ENCODE data around the gene KLHL12. TPM values are rescaled to one million over a fixed set of nuclear protein-coding genes. Genes with fewer than 3 reads are reported as not detected.

The KLHL12 gene
- total RNA-seq, 1 donor from 2014 or later: 15.1 TPM

DNA sequence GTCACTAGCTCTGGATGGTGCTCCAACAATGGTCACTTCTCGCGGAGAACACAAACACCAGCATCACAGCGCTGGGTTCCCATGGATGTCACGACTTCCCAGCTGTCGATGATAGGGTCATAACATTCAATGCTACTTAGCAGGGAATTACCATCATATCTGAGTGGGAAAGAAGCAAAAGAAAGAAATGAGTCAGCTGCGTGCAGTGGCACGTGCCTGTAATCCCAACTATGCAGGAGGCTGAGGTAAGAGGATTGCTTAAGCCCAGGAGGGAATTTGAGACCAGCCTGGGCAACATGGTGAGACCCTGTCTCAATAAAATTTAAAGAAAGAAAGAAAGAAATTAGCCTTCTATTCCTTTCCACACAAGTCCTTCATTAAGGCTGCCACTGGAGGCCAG, 34.5 kb downstream of the KLHL12 start:
- H3K27me3 ChIP-seq (ENCODE audit: control insufficient read depth in 3 of 3, insufficient read depth in 3 of 3, low read length in 3 of 3): no peaks in the 10 kb centered on the region
- H3K4me3 ChIP-seq (ENCODE audit: low read length in 3 of 3): no peak overlapping the region
- H3K27ac ChIP-seq (ENCODE audit: low read depth, low read length): no peak overlapping the region
- H3K36me3 ChIP-seq (ENCODE audit: control insufficient read depth in 3 of 3, insufficient read depth in 3 of 3, low read length in 3 of 3): peaks cover 41 to 61% (median 49%) of the 10 kb centered on the region in 3 donors
- H3K9ac ChIP-seq (ENCODE audit: low read depth in 1 of 3, low read length in 3 of 3): no peak overlapping the region
- H3K9me3 ChIP-seq (ENCODE audit: control insufficient read depth in 3 of 3, low read length in 3 of 3): no peaks in the 10 kb centered on the region
- peaks cover 6 to 9% (median 7%) of the 10 kb centered on the region in 3 donors for H3K4me1 ChIP-seq (ENCODE audit: control insufficient read depth in 3 of 3, insufficient read depth in 3 of 3, low read length in 3 of 3)

DNA sequence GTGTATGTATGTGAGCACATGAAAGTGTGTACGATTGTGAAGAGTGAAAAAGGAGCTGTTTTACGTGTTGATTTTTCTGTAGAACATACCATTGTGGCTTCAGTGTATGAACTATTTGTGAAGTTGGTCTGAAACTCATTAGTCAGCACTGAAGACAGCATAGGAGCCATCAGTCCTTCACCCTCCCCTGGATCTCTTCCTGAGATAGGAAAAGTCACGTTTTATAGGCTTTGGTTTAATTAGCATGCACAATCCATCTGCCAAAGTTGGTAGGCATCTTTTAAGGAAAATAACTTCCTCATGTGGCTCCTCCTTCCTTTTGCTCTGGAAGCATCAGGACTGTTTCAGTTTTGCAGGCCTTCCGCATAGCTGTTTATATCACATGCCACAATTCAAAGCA, 36.6 kb downstream of the KLHL12 start:
- Histone ChIP-seq H3K4me1 (ENCODE audit: control insufficient read depth in 3 of 3, insufficient read depth in 3 of 3, low read length in 3 of 3) (peaks cover 6 to 9% (median 7%) of the 10 kb centered on the region in 3 donors), H3K36me3 (ENCODE audit: control insufficient read depth in 3 of 3, insufficient read depth in 3 of 3, low read length in 3 of 3) (peaks cover 33 to 47% (median 35%) of the 10 kb centered on the region in 3 donors), H3K9ac (ENCODE audit: low read depth in 1 of 3, low read length in 3 of 3) (no peak overlapping the region), H3K27ac (ENCODE audit: low read depth, low read length) (no peak overlapping the region), H3K4me3 (ENCODE audit: low read length in 3 of 3) (no peak overlapping the region), H3K9me3 (ENCODE audit: control insufficient read depth in 3 of 3, low read length in 3 of 3) (no peaks in the 10 kb centered on the region), H3K27me3 (ENCODE audit: control insufficient read depth in 3 of 3, insufficient read depth in 3 of 3, low read length in 3 of 3) (no peaks in the 10 kb centered on the region)

DNA sequence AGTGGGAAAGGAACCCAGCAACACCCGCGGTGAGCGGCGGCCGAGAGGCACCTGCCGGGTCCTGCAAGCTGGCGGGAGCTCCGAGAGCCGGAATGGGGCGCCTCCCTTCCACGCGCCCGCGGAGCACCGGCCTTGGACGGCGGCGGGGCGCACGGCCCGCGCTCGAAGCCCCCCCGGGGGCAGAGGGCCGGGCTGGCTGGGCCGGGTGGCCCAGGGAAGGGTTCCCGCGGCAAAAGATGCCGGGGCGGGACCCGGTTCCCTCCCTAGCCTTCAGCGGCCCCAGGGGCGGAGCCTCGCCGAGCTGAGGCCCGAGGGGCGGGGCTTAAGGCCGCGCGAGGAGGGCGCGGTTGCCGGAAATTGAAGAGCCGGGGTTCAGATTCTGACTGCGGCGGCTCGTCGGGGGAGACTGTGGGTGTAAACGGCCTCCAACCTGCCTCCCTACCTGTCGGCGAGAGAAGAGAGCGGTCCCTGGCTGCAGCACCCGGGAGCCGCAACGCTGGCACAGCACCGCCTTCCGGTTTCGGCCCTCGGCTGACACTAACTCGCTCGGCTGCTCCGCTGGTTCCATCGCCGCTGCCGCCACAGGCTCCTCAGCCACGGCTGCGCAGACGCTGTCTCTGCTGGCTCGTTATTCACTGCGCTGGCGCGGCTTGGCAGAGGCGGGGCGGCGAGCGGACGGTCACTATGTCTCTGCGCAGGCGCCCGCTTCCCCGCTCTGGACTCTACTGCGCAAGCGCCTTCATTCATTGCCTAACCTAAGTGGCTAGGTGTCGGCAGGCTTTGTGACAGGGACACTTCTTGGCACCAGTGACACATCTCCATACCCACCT, 38.3 kb downstream of the KLHL12 start, which contains the start of gene RABIF:
TSS of gene RABIF (minus strand) at position 619 of the 830 bp plus-strand sequence. CDS start at position 568, 51 bp downstream.
- Histone ChIP-seq H3K36me3 (ENCODE audit: control insufficient read depth in 3 of 3, insufficient read depth in 3 of 3, low read length in 3 of 3) (peaks cover 23 to 33% (median 24%) of the 10 kb centered on the region in 3 donors), H3K27me3 (ENCODE audit: control insufficient read depth in 3 of 3, insufficient read depth in 3 of 3, low read length in 3 of 3) (no peaks in the 10 kb centered on the region), H3K9me3 (ENCODE audit: control insufficient read depth in 3 of 3, low read length in 3 of 3) (no peaks in the 10 kb centered on the region), H3K27ac (ENCODE audit: low read depth, low read length) (peak within 1 kb of the TSS; percentile 87), H3K9ac (ENCODE audit: low read depth in 1 of 3, low read length in 3 of 3) (peak within 1 kb of the TSS; percentile 84 to 87 (median 86)), H3K4me3 (ENCODE audit: low read length in 3 of 3) (peak within 1 kb of the TSS; percentile 83 to 91 (median 85)), H3K4me1 (ENCODE audit: control insufficient read depth in 3 of 3, insufficient read depth in 3 of 3, low read length in 3 of 3) (peaks cover 6 to 9% (median 7%) of the 10 kb centered on the region in 3 donors)

DNA sequence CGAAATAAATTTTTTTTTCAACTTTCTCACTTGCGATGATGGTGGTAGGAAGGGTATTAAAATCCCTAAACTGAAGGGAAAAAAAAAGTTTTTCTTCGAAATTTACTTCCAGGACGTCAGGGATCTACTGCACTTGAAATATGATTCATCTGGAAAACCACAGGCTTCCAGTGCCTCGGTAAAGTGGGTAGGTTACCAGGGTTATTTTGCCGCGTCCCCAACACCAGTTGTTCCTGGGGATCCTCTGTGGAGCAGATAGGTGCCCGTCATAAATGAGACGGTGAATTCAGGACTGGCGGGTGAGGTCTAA, 38.9 kb downstream of the KLHL12 start:
- H3K27ac ChIP-seq (ENCODE audit: low read depth, low read length): peak overlapping the region; percentile 87
- peak overlapping the region; percentile 83 to 91 (median 85) for H3K4me3 ChIP-seq (ENCODE audit: low read length in 3 of 3)
- no peaks in the 10 kb centered on the region for H3K27me3 ChIP-seq (ENCODE audit: control insufficient read depth in 3 of 3, insufficient read depth in 3 of 3, low read length in 3 of 3)
- no peaks in the 10 kb centered on the region for H3K9me3 ChIP-seq (ENCODE audit: control insufficient read depth in 3 of 3, low read length in 3 of 3)
- peak overlapping the region; percentile 84 to 87 (median 86) for H3K9ac ChIP-seq (ENCODE audit: low read depth in 1 of 3, low read length in 3 of 3)
- peaks cover 6 to 9% (median 7%) of the 10 kb centered on the region in 3 donors for H3K4me1 ChIP-seq (ENCODE audit: control insufficient read depth in 3 of 3, insufficient read depth in 3 of 3, low read length in 3 of 3)
- H3K36me3 ChIP-seq (ENCODE audit: control insufficient read depth in 3 of 3, insufficient read depth in 3 of 3, low read length in 3 of 3): peaks cover 21 to 27% (median 24%) of the 10 kb centered on the region in 3 donors

DNA sequence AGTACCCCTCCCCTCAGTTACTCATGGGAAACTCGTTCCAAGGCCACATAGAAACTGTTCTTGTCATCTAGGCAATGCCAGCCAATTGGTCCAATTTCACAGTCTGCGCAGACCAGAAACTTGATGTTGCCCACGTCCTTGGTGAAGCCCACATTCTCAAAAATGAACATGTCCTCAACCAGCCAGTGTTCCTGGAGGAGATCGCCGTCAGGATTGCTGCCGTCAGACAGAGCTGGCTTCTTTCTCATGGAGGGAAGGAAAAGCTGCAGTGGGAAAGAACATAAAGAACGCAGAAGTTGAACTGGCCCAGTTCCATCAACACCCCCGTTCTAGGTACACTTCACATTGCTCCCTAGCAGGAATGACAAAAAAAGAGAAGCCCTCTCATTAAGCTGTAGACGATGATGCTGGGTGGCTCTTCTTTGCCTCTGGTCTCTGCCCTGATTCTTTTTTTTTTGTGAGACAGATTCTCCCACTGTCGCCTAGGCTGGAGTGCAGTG, 46.0 kb downstream of the KLHL12 start:
- no peaks in the 10 kb centered on the region for H3K9me3 ChIP-seq (ENCODE audit: control insufficient read depth in 3 of 3, low read length in 3 of 3)
- H3K4me1 ChIP-seq (ENCODE audit: control insufficient read depth in 3 of 3, insufficient read depth in 3 of 3, low read length in 3 of 3): no peaks in the 10 kb centered on the region
- H3K27me3 ChIP-seq (ENCODE audit: control insufficient read depth in 3 of 3, insufficient read depth in 3 of 3, low read length in 3 of 3): no peaks in the 10 kb centered on the region
- H3K9ac ChIP-seq (ENCODE audit: low read depth in 1 of 3, low read length in 3 of 3): no peak overlapping the region
- H3K27ac ChIP-seq (ENCODE audit: low read depth, low read length): no peak overlapping the region
- H3K36me3 ChIP-seq (ENCODE audit: control insufficient read depth in 3 of 3, insufficient read depth in 3 of 3, low read length in 3 of 3): peaks cover 0 to 24% (median 15%) of the 10 kb centered on the region in 3 donors
- H3K4me3 ChIP-seq (ENCODE audit: low read length in 3 of 3): no peak overlapping the region

DNA sequence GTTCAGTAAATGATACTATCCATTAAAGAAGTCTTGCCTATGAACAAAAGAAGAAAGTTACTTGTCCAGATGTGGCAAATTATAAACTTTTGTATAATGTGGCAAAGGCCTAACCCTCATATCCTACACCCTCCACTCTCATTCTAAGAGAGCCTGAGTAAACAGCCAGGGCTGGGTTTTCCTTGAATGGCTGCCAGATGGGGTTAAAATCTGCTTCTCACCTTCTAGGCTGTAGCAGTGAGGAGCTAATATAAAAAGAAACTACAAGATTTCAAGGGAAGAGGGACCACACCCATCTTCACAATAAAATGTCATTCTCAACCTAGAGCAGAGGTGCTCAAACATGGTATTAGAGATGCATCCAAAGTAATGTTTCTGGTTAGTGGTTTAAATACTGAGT, 47.0 kb downstream of the KLHL12 start:
- Histone ChIP-seq H3K9me3 (ENCODE audit: control insufficient read depth in 3 of 3, low read length in 3 of 3) (no peaks in the 10 kb centered on the region), H3K4me1 (ENCODE audit: control insufficient read depth in 3 of 3, insufficient read depth in 3 of 3, low read length in 3 of 3) (no peaks in the 10 kb centered on the region), H3K9ac (ENCODE audit: low read depth in 1 of 3, low read length in 3 of 3) (no peak overlapping the region), H3K27me3 (ENCODE audit: control insufficient read depth in 3 of 3, insufficient read depth in 3 of 3, low read length in 3 of 3) (no peaks in the 10 kb centered on the region), H3K36me3 (ENCODE audit: control insufficient read depth in 3 of 3, insufficient read depth in 3 of 3, low read length in 3 of 3) (peaks cover 0 to 24% (median 15%) of the 10 kb centered on the region in 3 donors), H3K27ac (ENCODE audit: low read depth, low read length) (no peak overlapping the region), H3K4me3 (ENCODE audit: low read length in 3 of 3) (no peak overlapping the region)

DNA sequence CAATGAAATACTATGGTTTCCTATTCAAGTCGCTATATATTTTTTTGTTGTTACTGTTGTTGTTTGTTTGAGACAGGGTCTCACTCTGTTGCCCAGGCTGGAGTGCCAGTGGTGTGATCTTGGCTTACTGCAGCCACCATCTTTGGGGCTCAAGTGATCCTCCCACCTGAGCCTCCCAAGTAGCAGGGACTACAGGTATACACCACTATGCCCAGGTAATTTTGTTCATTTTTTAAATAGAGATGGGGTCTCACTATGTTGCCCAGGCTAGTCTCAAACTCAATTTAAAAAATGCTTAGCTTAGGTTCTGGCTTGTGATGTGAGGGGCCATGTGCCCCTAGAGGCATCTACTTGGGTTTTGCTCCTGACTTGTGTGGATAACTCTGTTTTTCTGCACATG, 47.9 kb downstream of the KLHL12 start:
- Histone ChIP-seq H3K27ac (ENCODE audit: low read depth, low read length) (no peak overlapping the region), H3K4me3 (ENCODE audit: low read length in 3 of 3) (no peak overlapping the region), H3K4me1 (ENCODE audit: control insufficient read depth in 3 of 3, insufficient read depth in 3 of 3, low read length in 3 of 3) (no peaks in the 10 kb centered on the region), H3K9me3 (ENCODE audit: control insufficient read depth in 3 of 3, low read length in 3 of 3) (no peaks in the 10 kb centered on the region), H3K36me3 (ENCODE audit: control insufficient read depth in 3 of 3, insufficient read depth in 3 of 3, low read length in 3 of 3) (peaks cover 0 to 21% (median 15%) of the 10 kb centered on the region in 3 donors), H3K9ac (ENCODE audit: low read depth in 1 of 3, low read length in 3 of 3) (no peak overlapping the region), H3K27me3 (ENCODE audit: control insufficient read depth in 3 of 3, insufficient read depth in 3 of 3, low read length in 3 of 3) (no peaks in the 10 kb centered on the region)

DNA sequence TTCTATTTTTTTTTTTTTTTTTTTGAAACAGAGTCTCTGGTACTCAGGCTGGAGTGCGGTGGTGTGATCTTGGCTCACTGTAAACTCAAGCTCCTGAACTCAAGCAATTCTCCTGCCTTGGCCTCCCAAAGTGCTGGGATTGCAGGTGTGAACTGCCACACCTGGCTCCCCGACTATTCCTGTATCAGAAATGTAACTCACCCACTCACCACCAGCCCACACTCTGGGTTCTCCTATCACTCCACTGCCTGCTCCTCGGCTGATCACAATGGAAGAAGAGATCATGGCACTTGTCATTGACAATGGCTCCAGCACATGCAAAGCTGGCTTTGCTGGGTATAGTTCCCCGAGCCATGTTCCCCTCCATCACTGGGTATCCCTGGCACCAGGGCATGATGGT, 54.0 kb downstream of the KLHL12 start:
- Histone ChIP-seq H3K9ac (ENCODE audit: low read depth in 1 of 3, low read length in 3 of 3) (no peak overlapping the region), H3K9me3 (ENCODE audit: control insufficient read depth in 3 of 3, low read length in 3 of 3) (no peaks in the 10 kb centered on the region)

DNA sequence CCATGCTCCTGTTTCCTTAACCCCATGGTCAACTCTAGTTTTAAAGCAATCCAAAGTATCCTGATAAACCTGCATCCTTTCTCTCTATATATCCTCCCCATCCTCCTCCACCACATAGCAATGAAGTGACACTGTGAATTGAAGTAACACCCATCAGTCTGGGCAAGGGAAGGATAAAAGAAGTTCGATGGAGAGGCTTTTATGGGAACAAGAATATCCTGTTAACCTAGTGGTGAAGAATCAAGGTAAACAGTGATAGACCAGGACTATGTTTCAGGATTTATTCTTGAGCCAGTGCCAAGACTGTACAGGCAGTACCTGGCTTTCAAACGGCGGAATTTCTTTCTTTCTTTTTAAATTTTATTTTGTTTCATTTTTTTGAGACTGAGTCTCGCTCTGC, 55.7 kb downstream of the KLHL12 start:
- peaks cover 0 to 7% (median 1%) of the 10 kb centered on the region in 3 donors for H3K27me3 ChIP-seq (ENCODE audit: control insufficient read depth in 3 of 3, insufficient read depth in 3 of 3, low read length in 3 of 3)
- no peaks in the 10 kb centered on the region for H3K36me3 ChIP-seq (ENCODE audit: control insufficient read depth in 3 of 3, insufficient read depth in 3 of 3, low read length in 3 of 3)
- H3K4me3 ChIP-seq (ENCODE audit: low read length in 3 of 3): no peak overlapping the region
- H3K9me3 ChIP-seq (ENCODE audit: control insufficient read depth in 3 of 3, low read length in 3 of 3): no peaks in the 10 kb centered on the region
- H3K27ac ChIP-seq (ENCODE audit: low read depth, low read length): no peak overlapping the region
- H3K4me1 ChIP-seq (ENCODE audit: control insufficient read depth in 3 of 3, insufficient read depth in 3 of 3, low read length in 3 of 3): no peaks in the 10 kb centered on the region
- no peak overlapping the region for H3K9ac ChIP-seq (ENCODE audit: low read depth in 1 of 3, low read length in 3 of 3)

More for the DNA sequence above, 54.0 kb downstream of the KLHL12 start:
- Histone ChIP-seq H3K27me3 (ENCODE audit: control insufficient read depth in 3 of 3, insufficient read depth in 3 of 3, low read length in 3 of 3) (peaks cover 0 to 4% (median 0%) of the 10 kb centered on the region in 3 donors), H3K36me3 (ENCODE audit: control insufficient read depth in 3 of 3, insufficient read depth in 3 of 3, low read length in 3 of 3) (no peaks in the 10 kb centered on the region), H3K27ac (ENCODE audit: low read depth, low read length) (no peak overlapping the region), H3K4me1 (ENCODE audit: control insufficient read depth in 3 of 3, insufficient read depth in 3 of 3, low read length in 3 of 3) (no peaks in the 10 kb centered on the region), H3K4me3 (ENCODE audit: low read length in 3 of 3) (no peak overlapping the region)
